Spinal cord (tissue), 10 donors: ENCODE measurements around the gene FRMD3. TPM values are rescaled to one million over a fixed set of nuclear protein-coding genes. Genes with fewer than 3 reads are reported as not detected.

ENCODE experiments used
- DNase-seq, 6 donors: peaks; one replicate each; pipeline versions ENCODE4 v3.0.0 to v3.0.0-alpha.2; 2013 to 2015; ENCODE audit warnings: low spot score in 6 of 6, low read depth in 4 of 6
- H3K27ac ChIP-seq: one replicate; pipeline ENCODE4 v1.5.1; 2013; ENCODE audit warnings: low read depth, low read length, control low read depth
- H3K27me3 ChIP-seq: one replicate; pipeline ENCODE4 v1.6.1; 2013; ENCODE audit warnings: low read length; ENCODE audit not compliant: control insufficient read depth, insufficient read depth
- H3K36me3 ChIP-seq: one replicate; pipeline ENCODE4 v1.6.1; 2013; ENCODE audit warnings: low read length; ENCODE audit not compliant: control insufficient read depth, insufficient read depth
- H3K4me1 ChIP-seq: one replicate; pipeline ENCODE4 v1.6.1; 2013; ENCODE audit warnings: low read length; ENCODE audit not compliant: control insufficient read depth, insufficient read depth
- H3K4me3 ChIP-seq: one replicate; pipeline ENCODE4 v1.5.1; 2013; ENCODE audit warnings: low read depth, low read length, control low read depth
- H3K9me3 ChIP-seq: one replicate; pipeline ENCODE4 v1.6.1; 2013; ENCODE audit warnings: low read length; ENCODE audit not compliant: control insufficient read depth, insufficient read depth
- WGBS: methylation state at CpG from one replicate; pipeline ENCODE4 v1.1.5; 2013; ENCODE audit warnings: missing lambda C conversion rate; ENCODE audit not compliant: insufficient coverage; 5-methylcytosine and 5-hydroxymethylcytosine counted together
- polyA plus RNA-seq, 2 donors: library from polyadenylated mRNA; unstranded; fragments of 120-200 nt; gene quantifications; one replicate each; pipeline ENCODE4 v1.2.1, GENCODE V29; 2013; ENCODE audit not compliant: insufficient read length in 2 of 2
- total RNA-seq, 2 donors: library from RNA; depleted of rRNA in 1 of 2; stranded (reverse); fragments of 120-200 nt in 1 of 2; fragments of >200 nt in 1 of 2; gene quantifications; one replicate each; pipeline versions ENCODE4 v1.2.3 to v1.2.4, GENCODE V29; 2013 to 2014
- donor health status: healthy.

The FRMD3 gene
- total and polyA plus RNA-seq, 4 donors = 12.6 to 26.8 (median 16.5) TPM

DNA sequence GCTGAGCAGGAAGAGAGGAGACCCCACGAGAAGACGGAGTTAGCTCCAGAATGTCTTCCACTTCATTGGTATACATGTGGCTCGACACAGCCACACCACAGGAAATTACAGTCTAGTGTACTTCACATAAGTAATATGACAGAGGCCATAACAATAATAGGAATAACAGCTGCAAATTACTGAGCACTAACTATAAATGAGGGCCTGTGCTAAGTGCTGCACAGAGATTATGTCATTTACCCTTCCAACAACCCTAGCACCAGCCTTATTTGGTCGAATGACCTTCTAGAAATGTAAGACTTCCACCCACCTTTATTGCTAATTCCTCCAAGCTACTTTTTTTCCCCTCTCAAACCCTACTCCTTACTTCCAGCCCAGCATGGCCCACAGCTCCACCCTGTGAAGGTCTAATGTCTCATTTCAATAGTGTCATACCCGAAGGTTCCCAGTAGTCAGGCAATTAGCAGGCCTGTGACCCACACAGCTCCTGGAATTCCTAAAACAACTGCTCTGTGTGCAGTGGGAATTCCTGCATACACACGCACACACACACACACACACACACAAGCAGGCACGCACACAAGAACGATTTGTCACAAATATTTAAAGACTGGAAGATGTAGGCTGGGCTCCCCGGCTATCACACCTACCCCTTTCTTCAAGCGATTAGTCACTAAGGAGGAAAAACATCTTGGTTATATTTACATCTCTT is 134.5 kb downstream of the FRMD3 start:
- Histone ChIP-seq H3K4me1 (no peaks in the 10 kb centered on the region), H3K4me3 (no peak overlapping the region), H3K36me3 (peaks cover 3% of the 10 kb centered on the region), H3K27me3 (no peaks in the 10 kb centered on the region), H3K27ac (no peak overlapping the region), H3K9me3 (peaks cover 2% of the 10 kb centered on the region)
- 50% methylated on average over 2 of the region's 10 CpGs for WGBS
- peak in 1 of 6 donors; percentile 57 for DNase-seq

DNA sequence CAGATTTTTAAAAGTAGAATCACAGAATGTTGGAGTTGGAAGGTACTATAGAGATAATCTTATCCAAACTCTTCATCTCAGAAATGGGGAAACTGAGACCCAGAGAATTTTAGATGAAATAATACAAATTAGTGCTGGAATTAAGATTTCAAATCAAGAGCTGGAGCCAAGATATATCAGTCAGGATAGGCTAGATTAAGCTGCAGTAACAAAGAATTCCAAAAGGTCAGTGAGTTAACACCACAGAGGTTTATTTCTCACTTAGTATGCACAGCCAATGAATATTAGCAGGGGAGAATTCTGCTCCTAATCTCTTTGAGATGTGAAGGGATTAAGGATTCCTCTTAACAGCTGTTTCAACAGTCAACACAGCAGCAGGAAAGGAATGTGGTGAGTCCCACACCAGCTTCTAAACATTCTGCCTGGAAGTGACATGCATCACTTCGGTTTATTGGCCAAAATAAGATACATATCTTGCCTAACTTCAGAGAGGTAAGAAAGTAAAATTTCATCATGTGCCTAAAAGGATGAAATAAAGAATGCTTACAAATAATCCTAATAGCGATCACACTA is 136.8 kb downstream of the FRMD3 start:
- H3K36me3 ChIP-seq = no peaks in the 10 kb centered on the region
- H3K27ac ChIP-seq = no peak overlapping the region
- H3K4me1 ChIP-seq = no peaks in the 10 kb centered on the region
- DNase-seq = no peak
- no CpG with 5 or more reads among the region's 2 CpGs for WGBS
- H3K4me3 ChIP-seq = no peak overlapping the region
- H3K9me3 ChIP-seq = no peaks in the 10 kb centered on the region
- no peaks in the 10 kb centered on the region for H3K27me3 ChIP-seq

DNA sequence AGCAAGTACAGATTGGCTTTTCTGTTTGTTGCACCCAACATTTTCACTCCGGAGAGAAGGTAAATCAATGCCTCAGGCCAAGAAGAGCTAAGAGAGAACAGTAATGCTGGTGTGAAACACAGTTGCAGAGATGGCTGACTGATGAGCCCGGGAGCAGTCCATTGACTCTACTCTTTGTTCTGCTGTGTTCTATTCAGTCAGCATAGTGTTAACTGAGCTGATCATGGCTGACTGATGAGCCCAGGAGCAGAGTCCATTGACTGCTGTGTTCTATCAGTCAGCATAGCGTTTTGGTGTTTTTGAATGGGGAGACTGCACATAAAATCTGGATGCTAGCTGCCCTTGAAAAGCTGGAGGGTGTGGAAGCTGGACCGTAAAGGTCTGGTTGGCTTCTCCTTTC is 141.4 kb downstream of the FRMD3 start:
- Histone ChIP-seq H3K27me3 (no peaks in the 10 kb centered on the region), H3K9me3 (no peaks in the 10 kb centered on the region), H3K4me3 (no peak overlapping the region), H3K27ac (no peak overlapping the region), H3K4me1 (no peaks in the 10 kb centered on the region), H3K36me3 (no peaks in the 10 kb centered on the region)
- 28% methylated on average over 3 of the region's 4 CpGs for WGBS
- no peak for DNase-seq

DNA sequence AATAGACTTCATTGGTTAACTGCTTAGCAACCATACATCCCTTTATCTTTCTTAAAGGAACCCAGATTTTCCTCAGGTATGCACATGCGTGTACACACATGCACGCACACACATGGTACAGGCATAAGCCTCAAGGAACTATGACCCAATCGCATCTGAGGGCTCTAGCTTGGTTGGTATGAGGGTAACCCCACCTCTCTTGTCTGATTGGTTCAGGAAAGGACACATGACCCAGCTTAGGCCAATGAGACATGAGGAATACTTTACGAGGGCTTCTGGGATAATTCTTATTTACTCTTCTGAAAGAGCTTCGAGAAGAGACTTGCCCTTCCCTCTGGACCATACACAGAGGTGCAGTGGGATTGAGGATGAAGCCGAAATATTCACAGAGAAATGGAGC is 141.9 kb downstream of the FRMD3 start:
- 100% methylated on average over 3 of the region's 6 CpGs for WGBS
- DNase-seq = no peak
- no peak overlapping the region for H3K27ac ChIP-seq
- H3K27me3 ChIP-seq = no peaks in the 10 kb centered on the region
- no peaks in the 10 kb centered on the region for H3K36me3 ChIP-seq
- no peaks in the 10 kb centered on the region for H3K4me1 ChIP-seq
- H3K4me3 ChIP-seq = no peak overlapping the region
- no peaks in the 10 kb centered on the region for H3K9me3 ChIP-seq

DNA sequence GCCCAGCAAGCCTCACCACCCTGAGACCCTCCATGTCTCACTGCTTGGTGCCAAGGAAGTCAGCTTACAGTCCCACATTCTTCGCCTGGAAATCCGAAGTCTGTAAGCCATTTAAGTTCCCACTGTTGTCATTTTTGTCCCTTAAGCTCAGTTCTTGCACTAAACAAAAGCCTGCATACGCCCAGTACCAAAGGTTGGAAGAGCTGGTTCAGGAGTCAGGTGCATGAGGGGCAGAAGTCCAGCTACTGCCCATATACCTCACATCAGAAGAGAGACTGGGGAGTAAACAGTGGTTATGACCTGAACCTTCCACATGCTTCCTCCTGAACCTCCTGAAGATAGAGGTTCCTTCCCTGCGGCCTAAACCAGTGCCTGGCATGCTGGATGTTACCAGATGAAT is 146.0 kb downstream of the FRMD3 start:
- Histone ChIP-seq H3K9me3 (no peaks in the 10 kb centered on the region), H3K4me1 (no peaks in the 10 kb centered on the region), H3K27me3 (no peaks in the 10 kb centered on the region), H3K4me3 (no peak overlapping the region), H3K27ac (no peak overlapping the region), H3K36me3 (no peaks in the 10 kb centered on the region)
- WGBS = 69% methylated on average over 3 of the region's 4 CpGs
- DNase-seq = no peak

DNA sequence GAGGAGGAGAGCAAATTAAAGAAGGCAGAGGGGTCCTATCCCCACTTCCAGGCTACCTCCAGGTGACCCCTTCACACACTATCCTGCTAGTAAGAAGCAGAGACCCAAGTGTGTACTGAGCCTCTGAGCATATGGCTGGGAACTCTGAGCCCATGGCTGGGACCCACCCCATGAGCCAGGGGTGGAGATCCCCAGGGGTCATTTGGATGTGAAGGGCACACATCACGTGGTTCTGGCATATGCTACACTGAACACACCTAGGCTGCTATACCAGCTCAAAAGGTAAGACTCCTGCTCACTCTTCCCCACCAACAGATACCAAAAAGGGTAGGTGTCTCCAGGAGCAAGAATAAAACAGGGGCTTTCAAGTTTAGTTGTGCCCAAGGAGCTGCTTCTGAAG is 149.9 kb downstream of the FRMD3 start:
- DNase-seq = no peak
- Histone ChIP-seq H3K27ac (no peak overlapping the region), H3K4me3 (no peak overlapping the region), H3K36me3 (no peaks in the 10 kb centered on the region), H3K4me1 (no peaks in the 10 kb centered on the region), H3K27me3 (no peaks in the 10 kb centered on the region), H3K9me3 (no peaks in the 10 kb centered on the region)
- WGBS = no CpG with 5 or more reads among the region's 1 CpG

DNA sequence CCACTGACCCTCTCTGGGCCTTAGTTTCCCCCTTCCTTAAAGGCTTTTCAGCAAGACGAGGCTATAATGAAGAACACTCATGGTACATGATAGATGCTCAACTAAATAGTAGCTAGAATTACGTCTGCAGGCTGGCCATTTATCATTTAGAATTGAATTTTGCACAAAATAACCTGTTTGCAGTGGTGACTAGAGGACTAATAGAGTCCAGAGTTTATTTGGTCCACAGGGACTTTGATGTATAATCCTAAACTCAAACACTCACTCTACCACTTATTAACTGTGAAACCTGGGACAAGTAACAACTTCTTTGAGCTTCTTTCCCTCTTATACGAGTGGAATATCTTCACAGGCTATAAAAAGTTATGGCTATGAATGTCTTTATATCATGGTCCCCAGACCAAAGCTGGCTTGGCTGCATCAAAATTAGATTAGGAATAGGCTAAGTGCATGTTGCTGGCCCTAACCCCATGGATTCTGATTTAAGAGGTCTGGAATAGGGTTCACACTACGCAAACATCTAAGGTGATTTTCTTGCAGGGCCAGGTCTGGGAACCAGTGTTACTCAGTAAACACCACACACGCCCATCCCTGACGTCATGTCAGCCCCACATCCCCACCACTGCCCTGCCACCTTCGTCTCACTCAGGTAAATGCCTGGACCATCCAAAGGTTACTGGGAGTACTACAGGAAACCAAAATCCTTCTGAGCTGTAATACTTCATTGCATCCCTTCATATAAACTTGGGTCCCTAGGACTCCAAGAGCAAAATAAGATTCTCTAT is 150.6 kb downstream of the FRMD3 start:
- no peak overlapping the region for H3K4me3 ChIP-seq
- no peaks in the 10 kb centered on the region for H3K4me1 ChIP-seq
- H3K9me3 ChIP-seq = peaks cover 5% of the 10 kb centered on the region
- 95% methylated on average over 4 of the region's 7 CpGs for WGBS
- no peak overlapping the region for H3K27ac ChIP-seq
- DNase-seq = no peak
- H3K36me3 ChIP-seq = no peaks in the 10 kb centered on the region
- no peaks in the 10 kb centered on the region for H3K27me3 ChIP-seq

DNA sequence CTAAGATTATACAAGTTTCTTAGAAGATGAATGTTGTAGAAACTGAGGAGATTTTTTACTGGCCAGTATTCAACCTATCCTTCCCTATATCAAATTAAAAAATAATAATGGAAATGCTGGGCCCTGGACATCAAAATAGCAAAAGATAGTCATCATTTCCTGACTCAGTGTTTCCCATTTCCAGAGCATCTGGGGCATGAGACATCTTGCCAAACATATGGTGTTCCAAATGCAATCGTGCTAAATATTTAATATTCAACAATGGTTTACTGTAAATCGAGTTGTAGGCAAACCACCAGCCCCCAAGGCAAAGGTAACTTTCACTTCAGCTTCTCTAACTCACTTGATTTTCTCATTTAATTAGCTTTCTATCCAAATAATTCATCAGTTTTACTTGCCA is 152.9 kb downstream of the FRMD3 start:
- 100% methylated on average over 2 of the region's 2 CpGs for WGBS
- DNase-seq = peak in 1 of 6 donors; percentile 48
- Histone ChIP-seq H3K4me1 (no peaks in the 10 kb centered on the region), H3K9me3 (peaks cover 5% of the 10 kb centered on the region), H3K4me3 (no peak overlapping the region), H3K36me3 (no peaks in the 10 kb centered on the region), H3K27ac (no peak overlapping the region), H3K27me3 (no peaks in the 10 kb centered on the region)

DNA sequence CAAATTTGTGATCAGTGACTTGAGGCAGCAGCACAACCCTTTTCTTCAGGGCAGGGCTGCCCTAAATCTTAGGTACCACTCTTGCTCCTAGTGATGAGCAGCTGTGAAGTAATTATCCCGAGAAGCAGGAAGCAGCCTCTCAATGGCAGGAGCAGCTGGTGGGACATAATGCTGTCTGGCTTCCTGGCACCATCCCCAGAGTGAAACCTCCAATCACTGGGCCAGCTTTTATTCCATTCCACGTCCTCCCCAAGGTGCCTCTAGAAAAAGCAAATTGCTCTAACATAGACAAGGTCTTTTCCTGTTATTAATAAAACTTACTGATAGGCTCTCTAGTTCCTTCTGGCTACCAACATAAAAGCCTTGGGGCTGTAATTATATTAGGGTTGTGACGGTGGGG is 154.0 kb downstream of the FRMD3 start:
- WGBS = 13% methylated on average over 1 of the region's 3 CpGs
- DNase-seq = peak in 2 of 6 donors; percentile 81 to 85

More for the DNA sequence above, 154.0 kb downstream of the FRMD3 start:
- no peak overlapping the region for H3K4me3 ChIP-seq
- H3K9me3 ChIP-seq = peaks cover 6% of the 10 kb centered on the region
- no peaks in the 10 kb centered on the region for H3K36me3 ChIP-seq
- no peak overlapping the region for H3K27ac ChIP-seq
- H3K27me3 ChIP-seq = no peaks in the 10 kb centered on the region
- no peaks in the 10 kb centered on the region for H3K4me1 ChIP-seq
